Smooth muscle cell (in vitro differentiated cells): Measurements from ENCODE around the gene NIN. TPM values are rescaled to one million over a fixed set of nuclear protein-coding genes. Genes with fewer than 3 reads are reported as not detected.

ENCODE experiments used
- DNase-seq: peaks from one replicate; lab custom pipeline; 2025; ENCODE audit not compliant: unreplicated experiment; lab: John Stamatoyannopoulos, UW
- H2AFZ ChIP-seq: fragments of 200-600 bp; sonication (generic); 2 replicates; pipeline ENCODE4 v1.6.0; 2016; ENCODE audit warnings: antibody characterized with exemption, low read depth, mild to moderate bottlenecking
- H3F3A ChIP-seq: fragments of 200-600 bp; sonication (generic); 2 replicates; pipeline ENCODE4 v1.6.0; 2017; ENCODE audit warnings: antibody characterized with exemption, low read depth
- H3K27ac ChIP-seq: fragments of 200-600 bp; sonication (generic); 2 replicates; pipeline ENCODE4 v1.5.1; 2016; ENCODE audit warnings: low read depth, mild to moderate bottlenecking
- H3K27me3 ChIP-seq: fragments of 200-600 bp; sonication (generic); 2 replicates; pipeline ENCODE4 v1.6.1; 2016; ENCODE audit warnings: low read depth, mild to moderate bottlenecking
- H3K36me3 ChIP-seq: fragments of 200-600 bp; sonication (generic); 2 replicates; pipeline ENCODE4 v1.5.1; 2016; ENCODE audit warnings: low read depth
- H3K4me1 ChIP-seq: fragments of 200-600 bp; sonication (generic); 2 replicates; pipeline ENCODE4 v1.5.1; 2016; ENCODE audit warnings: low read depth
- H3K4me2 ChIP-seq: fragments of 200-600 bp; sonication (generic); 2 replicates; pipeline ENCODE4 v1.6.0; 2016; ENCODE audit warnings: mild to moderate bottlenecking
- H3K4me3 ChIP-seq: fragments of 200-600 bp; sonication (generic); 2 replicates; pipeline ENCODE4 v1.5.1; 2016; ENCODE audit warnings: mild to moderate bottlenecking
- H3K79me2 ChIP-seq: fragments of 200-600 bp; sonication (generic); 2 replicates; pipeline ENCODE4 v1.6.0; 2016; ENCODE audit warnings: low read depth, mild to moderate bottlenecking
- H3K9ac ChIP-seq: fragments of 200-600 bp; sonication (generic); 2 replicates; pipeline ENCODE4 v1.6.0; 2016; ENCODE audit warnings: low read depth
- H3K9me3 ChIP-seq: fragments of 200-600 bp; sonication (generic); replicated peaks from 2 replicates; pipeline ENCODE4 v1.5.1; 2016; ENCODE audit warnings: low read depth
- H4K20me1 ChIP-seq: fragments of 200-600 bp; sonication (generic); 2 replicates; pipeline ENCODE4 v1.6.0; 2016; ENCODE audit warnings: low read depth
- CTCF ChIP-seq: fragments of 200-600 bp; sonication (generic); IDR thresholded peaks from 2 replicates; pipeline ENCODE4 v1.5.1; 2017; ENCODE audit warnings: borderline replicate concordance, mild to moderate bottlenecking, antibody characterized with exemption; ENCODE audit not compliant: insufficient read depth, poor library complexity, severe bottlenecking
- WGBS: methylation state at CpG from one replicate; pipeline ENCODE4 v1.1.7; 2016; ENCODE audit warnings: low lambda C conversion rate; 5-methylcytosine and 5-hydroxymethylcytosine counted together
- polyA plus RNA-seq: library from polyadenylated mRNA; unstranded; fragments of >200 nt; fragmentation: Nextera tagmentation; extraction: Ambion mirVana; gene quantifications from 2 replicates; pipeline ENCODE4 v1.2.1, GENCODE V29; 2016
- total RNA-seq: library from RNA; depleted of rRNA; stranded (reverse); fragments of >200 nt; gene quantifications from 2 replicates; pipeline ENCODE4 v1.2.3, GENCODE V29; 2014

Gene NIN
- total and polyA plus RNA-seq, 2 experiments from 2014 or later, result 7.5 to 14.9 TPM

DNA sequence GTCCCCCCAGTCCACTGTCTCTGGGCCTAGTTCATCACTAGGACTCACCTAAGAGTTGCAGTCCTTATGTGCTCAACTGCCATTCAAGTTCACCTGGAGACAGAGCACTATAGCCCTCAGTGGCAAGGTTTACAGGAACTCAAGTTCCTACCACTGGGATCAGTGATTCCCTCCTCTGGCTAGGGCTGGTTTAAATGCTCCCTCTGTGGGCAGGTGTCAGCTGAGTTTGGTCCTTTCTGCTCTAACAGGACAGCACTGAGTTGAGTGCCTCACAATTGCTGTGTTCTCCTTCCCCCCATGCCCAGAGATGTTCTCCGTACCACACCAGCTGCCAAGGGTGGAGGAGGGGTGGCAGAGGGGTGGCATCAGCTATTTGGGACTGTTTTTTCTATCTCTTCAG is 142.1 kb downstream of the NIN start:
- Histone ChIP-seq H3K27me3 (no peaks in the 10 kb centered on the region), H3K36me3 (no peaks in the 10 kb centered on the region), H4K20me1 (no peaks in the 10 kb centered on the region), H3K9ac (no peak overlapping the region), H2AFZ (no peak overlapping the region), H3K4me3 (no peak overlapping the region), H3K27ac (no peak overlapping the region), H3K79me2 (no peaks in the 10 kb centered on the region), H3K9me3 (no peaks in the 10 kb centered on the region), H3K4me2 (no peak overlapping the region), H3K4me1 (no peaks in the 10 kb centered on the region), H3F3A (no peaks in the 10 kb centered on the region)
- DNase-seq, result no peak
- WGBS, result 100% methylated on average over 1 of the region's 1 CpG
- no peak for TF ChIP-seq CTCF

GRCh38 chr14:50679674-50680073 is 151.3 kb downstream of the NIN start:
- H3K27ac ChIP-seq, result no peak overlapping the region
- no peaks in the 10 kb centered on the region for H3F3A ChIP-seq
- no peaks in the 10 kb centered on the region for H3K27me3 ChIP-seq
- no peaks in the 10 kb centered on the region for H3K4me1 ChIP-seq
- no peak for DNase-seq
- H3K9ac ChIP-seq, result no peak overlapping the region
- H2AFZ ChIP-seq, result no peak overlapping the region
- H3K9me3 ChIP-seq, result no peaks in the 10 kb centered on the region
- H4K20me1 ChIP-seq, result no peaks in the 10 kb centered on the region
- no peaks in the 10 kb centered on the region for H3K79me2 ChIP-seq
- H3K4me2 ChIP-seq, result no peak overlapping the region
- no peak overlapping the region for H3K4me3 ChIP-seq
- TF ChIP-seq CTCF, result no peak
- no peaks in the 10 kb centered on the region for H3K36me3 ChIP-seq

GRCh38 chr14:50678163-50678562 is 152.8 kb downstream of the NIN start:
- Histone ChIP-seq H4K20me1 (no peaks in the 10 kb centered on the region), H3F3A (no peaks in the 10 kb centered on the region), H3K27ac (no peak overlapping the region), H3K27me3 (no peaks in the 10 kb centered on the region), H3K9me3 (no peaks in the 10 kb centered on the region), H3K36me3 (no peaks in the 10 kb centered on the region), H3K4me2 (no peak overlapping the region), H3K4me3 (no peak overlapping the region), H3K4me1 (no peaks in the 10 kb centered on the region), H2AFZ (peak overlapping the region; percentile 70), H3K9ac (no peak overlapping the region), H3K79me2 (no peaks in the 10 kb centered on the region)
- TF ChIP-seq CTCF, result no peak
- no peak for DNase-seq
- WGBS, result 84% methylated on average over 5 of the region's 5 CpGs

DNA sequence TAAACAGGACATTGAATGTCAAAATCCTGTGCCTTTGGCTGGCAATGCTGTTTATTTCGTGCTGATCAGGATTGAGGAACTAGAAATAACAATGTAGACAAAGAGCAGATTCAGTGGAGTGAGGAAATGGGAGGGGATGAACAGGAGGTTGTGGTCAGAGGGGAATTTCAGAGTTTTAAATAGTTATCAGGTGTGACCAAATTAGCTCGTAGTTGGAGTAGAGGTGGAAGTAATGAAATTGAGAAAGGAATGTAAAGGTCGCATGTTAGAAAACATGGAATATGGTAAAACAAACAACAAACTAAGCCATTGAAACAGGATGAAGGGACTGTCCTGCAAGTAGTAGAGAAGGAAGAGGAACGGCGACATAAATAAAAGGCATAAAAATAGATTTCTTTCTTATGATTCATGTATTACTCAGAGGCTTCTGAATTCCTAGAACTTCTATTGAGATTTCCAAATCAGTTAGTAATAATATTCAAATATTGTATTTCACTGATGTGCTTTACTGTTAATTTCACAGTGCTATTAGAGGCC is 153.4 kb downstream of the NIN start:
- Histone ChIP-seq H3K9ac (no peak overlapping the region), H3K36me3 (no peaks in the 10 kb centered on the region), H3K27me3 (no peaks in the 10 kb centered on the region), H3K9me3 (no peaks in the 10 kb centered on the region), H3K4me3 (no peak overlapping the region), H3F3A (no peaks in the 10 kb centered on the region), H2AFZ (peak overlapping the region; percentile 70), H3K79me2 (no peaks in the 10 kb centered on the region), H4K20me1 (no peaks in the 10 kb centered on the region), H3K27ac (no peak overlapping the region), H3K4me2 (peak overlapping the region; percentile 28), H3K4me1 (no peaks in the 10 kb centered on the region)
- WGBS, result 37% methylated on average over 5 of the region's 5 CpGs
- TF ChIP-seq CTCF, result no peak
- no peak for DNase-seq
